HG03097 (cell line): Measurements from ENCODE around the gene LIMS1.
A peak's percentile ranks its signal among the peaks of the same experiment; 100 is the strongest.
"Not testable (repeated sequence)": the region's sequence is repeated elsewhere in the genome, so short reads cannot be mapped to it uniquely, and the experiment has no call there.

ENCODE experiments used
- ATAC-seq: cut with Tn5 transposase; IDR thresholded peaks from one replicate; pipeline ENCODE4 v1.9.1; 2021; ENCODE audit not compliant: unreplicated experiment, low FRiP score

Gene LIMS1

GRCh38 chr2:108548208-108549003 is 14.1 kb downstream of the LIMS1 start:
- no peak for ATAC-seq

- ATAC-seq, result no peak
Measured at GRCh38 chr2:108552566-108552965, 18.3 kb downstream of the LIMS1 start.

GRCh38 chr2:108553209-108553919 is 19.1 kb downstream of the LIMS1 start:
- no peak for ATAC-seq

DNA sequence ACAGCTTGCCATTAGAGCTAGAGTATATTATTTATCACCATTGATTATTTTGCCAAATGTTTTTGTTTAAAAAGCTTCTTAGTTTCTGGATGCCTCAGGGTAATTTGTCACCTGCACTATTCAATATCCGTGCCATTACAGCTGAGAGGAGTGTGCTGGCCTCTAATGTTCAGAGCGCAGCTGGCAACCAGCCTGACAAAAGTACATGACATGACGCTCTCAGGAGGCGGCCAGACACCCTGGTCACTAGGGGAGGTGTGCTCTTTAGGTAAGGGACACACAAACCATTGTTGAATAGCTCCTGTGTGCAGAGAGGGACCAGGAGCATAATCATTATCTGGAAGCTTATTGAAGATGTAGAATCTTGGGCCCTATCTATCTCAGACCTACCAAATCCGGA is 20.3 kb downstream of the LIMS1 start:
- no peak for ATAC-seq

- ATAC-seq, result no peak
Measured at GRCh38 chr2:108555572-108555971, 21.3 kb downstream of the LIMS1 start.

GRCh38 chr2:108556581-108556980 is 22.3 kb downstream of the LIMS1 start:
- not testable (repeated sequence) for ATAC-seq

- ATAC-seq, result no peak
Measured at GRCh38 chr2:108560241-108560811, 26.1 kb downstream of the LIMS1 start.

GRCh38 chr2:108560895-108561530 is 26.7 kb downstream of the LIMS1 start:
- ATAC-seq, result no peak

DNA sequence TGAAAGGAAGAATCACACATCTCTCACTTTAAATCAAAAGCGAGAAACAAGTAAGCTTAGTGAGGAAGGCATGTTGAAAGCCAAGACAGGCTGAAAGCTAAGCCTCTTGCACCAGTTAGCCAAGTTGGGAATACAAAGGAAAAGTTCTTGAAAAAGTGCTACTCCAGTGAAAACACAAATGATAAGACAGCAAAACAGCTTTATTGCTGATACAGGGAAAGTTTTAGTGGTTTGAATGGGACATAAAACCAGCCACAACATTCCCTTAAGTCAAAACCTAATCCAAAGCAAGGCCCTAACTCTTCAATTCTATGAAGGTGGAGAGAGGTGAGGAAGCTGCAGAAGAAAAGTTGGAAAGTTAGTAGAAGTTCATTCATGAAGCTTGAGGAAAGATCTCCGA is 28.0 kb downstream of the LIMS1 start:
- ATAC-seq, result no peak

DNA sequence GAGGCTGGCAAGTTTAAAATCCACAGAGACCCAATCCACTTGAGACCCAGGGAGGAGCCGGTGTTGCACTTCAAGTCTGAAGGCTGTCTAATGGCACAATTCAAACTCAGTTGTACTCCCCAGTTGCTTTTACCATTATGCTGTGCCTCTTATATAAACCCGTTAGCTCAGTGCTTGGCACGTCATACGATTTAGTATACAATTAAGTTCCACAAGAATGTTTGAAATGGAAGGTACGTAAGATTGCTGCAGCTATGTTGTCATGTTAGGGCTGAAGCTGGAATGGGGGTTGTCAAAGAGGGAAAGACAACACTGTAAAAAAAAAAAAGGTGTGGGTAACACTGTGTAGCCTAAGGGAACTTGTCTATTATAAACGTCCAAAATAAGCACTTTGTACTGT is 30.2 kb downstream of the LIMS1 start:
- ATAC-seq, result no peak

DNA sequence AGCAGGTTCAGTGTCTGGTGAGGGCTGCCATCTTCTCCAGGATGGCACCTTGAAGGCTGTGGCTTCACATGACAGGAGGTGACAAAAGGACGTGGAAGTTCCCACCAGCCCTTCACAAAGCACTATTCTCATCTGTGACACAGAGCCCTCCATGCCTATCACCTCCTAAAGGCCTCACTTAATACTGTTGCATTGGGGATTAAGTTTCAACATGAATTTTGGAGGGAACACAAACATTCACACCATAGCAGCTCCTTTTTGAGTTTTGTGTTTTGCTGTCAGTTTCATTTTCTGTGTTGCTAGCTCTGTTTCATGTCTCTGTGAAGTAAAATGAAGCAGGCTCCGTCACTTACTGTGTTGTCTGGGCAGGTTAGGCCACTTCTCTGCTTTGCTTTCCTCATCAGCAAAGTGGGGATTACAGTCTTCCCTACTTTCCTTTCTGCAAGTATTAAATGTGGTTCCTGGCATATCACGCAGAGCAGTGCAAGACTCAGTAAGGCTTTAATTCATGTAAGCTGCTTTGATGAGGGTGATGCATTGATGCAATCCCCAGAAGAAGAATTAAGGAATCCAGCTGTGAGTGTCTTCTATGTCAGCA is 31.6 kb downstream of the LIMS1 start:
- no peak for ATAC-seq

GRCh38 chr2:108570416-108570815 is 36.1 kb downstream of the LIMS1 start:
- no peak for ATAC-seq

- ATAC-seq, result no peak
Measured at GRCh38 chr2:108571286-108571685, 37.0 kb downstream of the LIMS1 start.

DNA sequence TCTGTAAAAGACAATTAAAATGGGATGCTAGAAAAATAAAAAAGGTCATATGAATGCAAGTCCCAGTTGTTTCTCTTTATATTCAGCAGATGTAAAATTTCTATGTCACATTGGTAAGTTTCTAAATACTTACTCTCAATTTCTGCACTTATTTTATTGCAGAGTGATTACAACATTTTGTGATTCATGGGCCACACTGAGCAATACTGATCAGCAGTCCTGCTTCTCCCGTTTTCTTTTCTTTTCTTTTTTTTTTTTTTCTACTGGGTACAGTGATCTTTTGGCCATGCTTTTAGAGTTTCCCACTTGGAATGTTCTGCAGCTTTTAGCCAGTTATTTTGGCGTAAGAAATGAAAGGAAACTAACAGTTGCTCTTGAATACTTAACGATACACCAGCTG is 38.8 kb downstream of the LIMS1 start:
- ATAC-seq, result no peak

- ATAC-seq, result no peak
Measured at GRCh38 chr2:108574332-108574731, 40.1 kb downstream of the LIMS1 start.

- ATAC-seq, result peak; percentile 97
Measured at GRCh38 chr2:108575132-108575966, 41.1 kb downstream of the LIMS1 start.

- ATAC-seq, result no peak
Measured at GRCh38 chr2:108577099-108577498, 42.8 kb downstream of the LIMS1 start.

DNA sequence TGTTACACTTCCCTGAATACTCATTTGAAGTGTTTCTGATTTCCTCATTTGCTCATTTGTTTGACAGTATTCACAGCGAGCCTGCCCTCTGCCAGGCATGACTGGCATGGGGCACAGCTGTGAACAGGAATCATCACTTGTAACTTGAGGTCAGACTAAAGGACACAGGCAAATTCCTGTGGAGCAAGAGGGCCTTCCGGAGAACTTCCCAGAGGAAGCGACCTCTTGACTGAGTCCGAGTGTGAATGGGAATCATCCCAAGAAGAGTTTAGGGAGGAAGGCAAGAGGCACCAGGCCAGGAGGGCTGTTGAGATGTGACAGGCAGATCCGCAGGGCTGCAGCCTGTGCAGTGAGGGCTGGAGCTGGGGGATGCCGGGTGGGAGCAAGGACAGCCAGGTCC is 45.4 kb downstream of the LIMS1 start:
- ATAC-seq, result no peak

GRCh38 chr2:108580050-108580449 is 45.8 kb downstream of the LIMS1 start:
- ATAC-seq, result no peak

- no peak for ATAC-seq
Measured at GRCh38 chr2:108583903-108584520, 49.7 kb downstream of the LIMS1 start.
